H9 (cell line): Measurements from ENCODE around the gene DOCK11. TPM values are rescaled to one million over a fixed set of nuclear protein-coding genes. Genes with fewer than 3 reads are reported as not detected.
"Not testable (repeated sequence)": the region's sequence is repeated elsewhere in the genome, so short reads cannot be mapped to it uniquely, and the experiment has no call there.

ENCODE experiments used
- DNase-seq: peaks from one replicate; pipeline ENCODE4 v3.0.0-alpha.2; 2017
- H2AFZ ChIP-seq: one replicate; pipeline ENCODE4 v1.6.1; 2013; ENCODE audit warnings: mild to moderate bottlenecking, low read length, control low read depth, moderate library complexity
- H2AK5ac ChIP-seq: 2 replicates; pipeline ENCODE4 v1.6.1; 2013; ENCODE audit warnings: low read length, control low read depth, mixed read lengths; ENCODE audit not compliant: insufficient read length
- H2BK120ac ChIP-seq: one replicate; pipeline ENCODE4 v1.6.1; 2013; ENCODE audit warnings: low read depth, mild to moderate bottlenecking, low read length, control low read depth, inconsistent platforms; ENCODE audit not compliant: poor library complexity, severe bottlenecking
- H2BK12ac ChIP-seq: 2 replicates; pipeline ENCODE4 v1.6.1; 2013; ENCODE audit warnings: low read length, control low read depth, mixed read lengths, low read depth; ENCODE audit not compliant: insufficient read length
- H2BK15ac ChIP-seq: 2 replicates; pipeline ENCODE4 v1.6.1; 2013; ENCODE audit warnings: low read depth, low read length, control low read depth
- H2BK20ac ChIP-seq: one replicate; pipeline ENCODE4 v1.6.1; 2013; ENCODE audit warnings: low read depth, mild to moderate bottlenecking, low read length, control low read depth, inconsistent platforms; ENCODE audit not compliant: poor library complexity, severe bottlenecking
- H2BK5ac ChIP-seq: 2 replicates; pipeline ENCODE4 v1.6.1; 2013; ENCODE audit warnings: low read length, control low read depth, mixed read lengths; ENCODE audit not compliant: insufficient read length
- H3K14ac ChIP-seq: 2 replicates; pipeline ENCODE4 v1.6.1; 2013; ENCODE audit warnings: low read length, control low read depth; ENCODE audit not compliant: insufficient read depth
- H3K18ac ChIP-seq: 2 replicates; pipeline ENCODE4 v1.6.1; 2013; ENCODE audit warnings: low read depth, mild to moderate bottlenecking, mixed read lengths, low read length, control low read depth; ENCODE audit not compliant: insufficient read length
- H3K23ac ChIP-seq: 2 replicates; pipeline ENCODE4 v1.6.1; 2013; ENCODE audit warnings: low read length, control low read depth, mixed read lengths, low read depth; ENCODE audit not compliant: insufficient read length
- H3K23me2 ChIP-seq: 2 replicates; pipeline ENCODE4 v1.6.1; 2013; ENCODE audit warnings: low read depth, mild to moderate bottlenecking, mixed read lengths, low read length, control low read depth; ENCODE audit not compliant: insufficient read length, poor library complexity, severe bottlenecking
- H3K27ac ChIP-seq: 2 replicates; pipeline ENCODE4 v1.5.1; 2013; ENCODE audit warnings: low read length, control low read depth, mixed read lengths, low read depth; ENCODE audit not compliant: insufficient read length
- H3K27me3 ChIP-seq: 2 replicates; pipeline ENCODE4 v1.6.1; 2013; ENCODE audit warnings: low read length, control low read depth, inconsistent platforms; ENCODE audit not compliant: insufficient read depth
- H3K4ac ChIP-seq: 2 replicates; pipeline ENCODE4 v1.6.1; 2013; ENCODE audit warnings: low read depth, mild to moderate bottlenecking, control low read depth, inconsistent platforms, low read length, moderate library complexity
- H3K4me1 ChIP-seq: 2 replicates; pipeline ENCODE4 v1.6.1; 2013; ENCODE audit warnings: low read length, control low read depth, inconsistent platforms; ENCODE audit not compliant: insufficient read depth
- H3K4me2 ChIP-seq: 2 replicates; pipeline ENCODE4 v1.6.1; 2013; ENCODE audit warnings: low read length, control low read depth, mixed read lengths; ENCODE audit not compliant: insufficient read length, insufficient read depth
- H3K56ac ChIP-seq: 2 replicates; pipeline ENCODE4 v1.6.1; 2013; ENCODE audit warnings: low read depth, mild to moderate bottlenecking, mixed read lengths, low read length, control low read depth; ENCODE audit not compliant: insufficient read length
- H3K79me1 ChIP-seq: 2 replicates; pipeline ENCODE4 v1.6.1; 2013; ENCODE audit warnings: low read depth, mild to moderate bottlenecking, moderate library complexity, low read length, control low read depth, inconsistent platforms; ENCODE audit not compliant: insufficient read depth, poor library complexity, severe bottlenecking
- H3K79me2 ChIP-seq: 2 replicates; pipeline ENCODE4 v1.6.1; 2013; ENCODE audit warnings: low read length, control low read depth, inconsistent platforms; ENCODE audit not compliant: insufficient read depth
- H3K9ac ChIP-seq: 2 replicates; pipeline ENCODE4 v1.6.1; 2013; ENCODE audit warnings: low read length, control low read depth, mixed read lengths; ENCODE audit not compliant: insufficient read length; ENCODE audit errors: extremely low read depth
- H3K9me3 ChIP-seq: one replicate; pipeline ENCODE4 v1.6.1; 2013; ENCODE audit warnings: low read depth, low read length, inconsistent platforms; ENCODE audit not compliant: control insufficient read depth
- H3T11ph ChIP-seq: one replicate; pipeline ENCODE4 v1.6.1; 2013; ENCODE audit warnings: mild to moderate bottlenecking, low read length, control low read depth, inconsistent platforms
- H4K20me1 ChIP-seq: one replicate; pipeline ENCODE4 v1.6.1; 2013; ENCODE audit not compliant: control insufficient read depth, insufficient read length, insufficient read depth
- H4K5ac ChIP-seq: 2 replicates; pipeline ENCODE4 v1.6.1; 2013; ENCODE audit warnings: low read depth, mild to moderate bottlenecking, mixed read lengths, low read length, control low read depth; ENCODE audit not compliant: insufficient read length
- H4K8ac ChIP-seq: replicated peaks from 2 replicates; pipeline ENCODE4 v1.6.1; 2013; ENCODE audit warnings: low read length, control low read depth, mixed read lengths, low read depth; ENCODE audit not compliant: insufficient read length
- H4K91ac ChIP-seq: 2 replicates; pipeline ENCODE4 v1.6.1; 2013; ENCODE audit warnings: low read depth, mild to moderate bottlenecking, moderate library complexity, mixed read lengths, low read length, control low read depth; ENCODE audit not compliant: insufficient read length
- H3K27ac Mint-ChIP-seq, 3 experiments: 2 replicates in 2 of 3; 3 replicates in 1 of 3; pipeline ENCODE4 v1.8.0; 2020 to 2021; ENCODE audit warnings: mixed read lengths in 3 of 3, mild to moderate bottlenecking in 1 of 3, moderate library complexity in 1 of 3
- H3K27me3 Mint-ChIP-seq: 2 replicates; pipeline ENCODE4 v1.8.0; 2021; ENCODE audit warnings: low read depth, mild to moderate bottlenecking, moderate library complexity, mixed read lengths
- H3K36me3 Mint-ChIP-seq, 3 experiments: 2 replicates in 2 of 3; 3 replicates in 1 of 3; pipeline ENCODE4 v1.8.0; 2020 to 2021; ENCODE audit warnings: low read depth in 3 of 3, mixed read lengths in 3 of 3; ENCODE audit not compliant: insufficient read depth in 1 of 3
- H3K4me1 Mint-ChIP-seq, 2 experiments: 2 replicates each; pipeline ENCODE4 v1.8.0; 2020; ENCODE audit warnings: mixed read lengths in 2 of 2
- H3K4me3 Mint-ChIP-seq, 2 experiments: 2 replicates in 1 of 2; 3 replicates in 1 of 2; pipeline ENCODE4 v1.8.0; 2020 to 2021; ENCODE audit warnings: mild to moderate bottlenecking in 2 of 2, mixed read lengths in 2 of 2, moderate library complexity in 1 of 2
- H3K9me3 Mint-ChIP-seq, 2 experiments: 2 replicates in 1 of 2; 3 replicates in 1 of 2; pipeline ENCODE4 v1.8.0; 2020; ENCODE audit warnings: mild to moderate bottlenecking in 2 of 2, mixed read lengths in 2 of 2, moderate library complexity in 1 of 2
- WGBS: extraction: QIAGEN DNeasy Blood & Tissue Kit; methylation state at CpG from one replicate; pipeline ENCODE4 v1.1.7; 2013; ENCODE audit warnings: missing lambda C conversion rate, low lambda C conversion rate, mixed read lengths; ENCODE audit not compliant: insufficient read length; ENCODE audit errors: extremely low coverage; 5-methylcytosine and 5-hydroxymethylcytosine counted together
- total RNA-seq: library from RNA; stranded (reverse); gene quantifications from 2 replicates; pipeline ENCODE4 v1.2.1, GENCODE V29; 2021

Gene DOCK11
- total RNA-seq, 1 experiment from 2014 or later: 6.2 TPM

DNA sequence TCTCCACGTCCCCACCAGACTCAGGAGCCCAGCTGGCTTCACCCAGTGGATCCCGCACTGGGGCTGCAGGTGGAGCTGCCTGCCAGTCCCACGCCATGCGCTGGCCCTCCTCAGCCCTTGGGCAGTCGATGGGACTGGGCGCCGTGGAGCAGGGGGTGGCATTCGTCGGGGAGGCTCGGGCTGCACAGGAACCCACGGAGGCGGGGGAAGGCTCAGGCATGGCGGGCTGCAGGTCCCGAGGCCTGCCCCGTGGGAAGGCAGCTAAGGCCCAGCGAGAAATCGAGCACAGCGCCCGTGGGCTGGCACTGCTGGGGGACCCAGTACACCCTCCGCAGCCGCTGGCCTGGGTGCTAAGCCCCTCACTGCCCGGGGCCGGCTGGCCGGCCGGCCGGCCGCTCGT lies 221.2 kb downstream of the DOCK11 start:
- not testable (repeated sequence) for H3K4me1 ChIP-seq, H3K27me3 ChIP-seq, H3K27ac Mint-ChIP-seq, H3K27ac ChIP-seq, H3K23me2 ChIP-seq, H3K4me2 ChIP-seq, H3T11ph ChIP-seq, H4K91ac ChIP-seq, H3K9ac ChIP-seq, H3K4ac ChIP-seq, H3K27me3 Mint-ChIP-seq, H3K23ac ChIP-seq, H4K8ac ChIP-seq, H3K4me3 Mint-ChIP-seq, H4K5ac ChIP-seq, H2BK120ac ChIP-seq, H2BK5ac ChIP-seq, H3K79me2 ChIP-seq, H2BK20ac ChIP-seq, H3K36me3 Mint-ChIP-seq, H2BK12ac ChIP-seq, DNase-seq, H2AFZ ChIP-seq, H2AK5ac ChIP-seq, H4K20me1 ChIP-seq, H3K79me1 ChIP-seq, H3K14ac ChIP-seq, H3K18ac ChIP-seq, H2BK15ac ChIP-seq, H3K56ac ChIP-seq
- no CpG with 5 or more reads among the region's 28 CpGs for WGBS
- Mint-ChIP-seq H3K4me1 (peaks cover 10 to 12% of the 10 kb centered on the region in 2 experiments), H3K9me3 (peaks cover 18 to 62% of the 10 kb centered on the region in 2 experiments)
- H3K9me3 ChIP-seq: peaks cover 21% of the 10 kb centered on the region
